Measurements from ENCODE around the gene TENM4. TPM values are rescaled to one million over a fixed set of nuclear protein-coding genes. Genes with fewer than 3 reads are reported as not detected.
"Not testable (repeated sequence)": the region's sequence is repeated elsewhere in the genome, so short reads cannot be mapped to it uniquely, and the experiment has no call there.

TENM4 gene
- total and polyA plus RNA-seq, 4 donors = 24.8 to 70.5 (median 38.1) TPM

- DNase-seq (ENCODE audit: low read depth in 4 of 6, low spot score in 6 of 6) = peak in 1 of 6 donors; percentile 62
- peak overlapping the region; percentile 63 for H3K27ac ChIP-seq (ENCODE audit: low read depth, low read length)
Measured at GRCh38 chr11:79227767-79228755, 212.8 kb downstream of the TENM4 start.

GRCh38 chr11:79227308-79227707 is 213.5 kb downstream of the TENM4 start:
- Histone ChIP-seq H3K9me3 (ENCODE audit: control insufficient read depth, insufficient read depth, low read length) (no peaks in the 10 kb centered on the region), H3K27me3 (ENCODE audit: control insufficient read depth, insufficient read depth, low read length) (no peaks in the 10 kb centered on the region), H3K4me1 (ENCODE audit: control insufficient read depth, insufficient read depth, low read length) (peaks cover 10% of the 10 kb centered on the region), H3K4me3 (ENCODE audit: low read depth, low read length) (no peak overlapping the region), H3K27ac (ENCODE audit: low read depth, low read length) (no peak overlapping the region), H3K36me3 (ENCODE audit: control insufficient read depth, insufficient read depth, low read length) (no peaks in the 10 kb centered on the region)
- no peak for DNase-seq (ENCODE audit: low read depth in 4 of 6, low spot score in 6 of 6)
- WGBS (ENCODE audit: insufficient coverage) = 68% methylated on average over 3 of the region's 5 CpGs

More at GRCh38 chr11:79227767-79228755, 212.8 kb downstream of the TENM4 start:
- no peaks in the 10 kb centered on the region for H3K9me3 ChIP-seq (ENCODE audit: control insufficient read depth, insufficient read depth, low read length)
- WGBS (ENCODE audit: insufficient coverage) = 38% methylated on average over 8 of the region's 13 CpGs
- H3K36me3 ChIP-seq (ENCODE audit: control insufficient read depth, insufficient read depth, low read length) = no peaks in the 10 kb centered on the region
- H3K4me3 ChIP-seq (ENCODE audit: low read depth, low read length) = no peak overlapping the region
- no peaks in the 10 kb centered on the region for H3K27me3 ChIP-seq (ENCODE audit: control insufficient read depth, insufficient read depth, low read length)
- peaks cover 10% of the 10 kb centered on the region for H3K4me1 ChIP-seq (ENCODE audit: control insufficient read depth, insufficient read depth, low read length)

GRCh38 chr11:79226126-79226525 is 214.7 kb downstream of the TENM4 start:
- DNase-seq (ENCODE audit: low read depth in 4 of 6, low spot score in 6 of 6) = peak in 1 of 6 donors; percentile 67
- Histone ChIP-seq H3K27ac (ENCODE audit: low read depth, low read length) (no peak overlapping the region), H3K27me3 (ENCODE audit: control insufficient read depth, insufficient read depth, low read length) (no peaks in the 10 kb centered on the region), H3K4me3 (ENCODE audit: low read depth, low read length) (no peak overlapping the region), H3K4me1 (ENCODE audit: control insufficient read depth, insufficient read depth, low read length) (peaks cover 10% of the 10 kb centered on the region), H3K9me3 (ENCODE audit: control insufficient read depth, insufficient read depth, low read length) (no peaks in the 10 kb centered on the region), H3K36me3 (ENCODE audit: control insufficient read depth, insufficient read depth, low read length) (no peaks in the 10 kb centered on the region)
- no CpG with 5 or more reads among the region's 4 CpGs for WGBS (ENCODE audit: insufficient coverage)

DNA sequence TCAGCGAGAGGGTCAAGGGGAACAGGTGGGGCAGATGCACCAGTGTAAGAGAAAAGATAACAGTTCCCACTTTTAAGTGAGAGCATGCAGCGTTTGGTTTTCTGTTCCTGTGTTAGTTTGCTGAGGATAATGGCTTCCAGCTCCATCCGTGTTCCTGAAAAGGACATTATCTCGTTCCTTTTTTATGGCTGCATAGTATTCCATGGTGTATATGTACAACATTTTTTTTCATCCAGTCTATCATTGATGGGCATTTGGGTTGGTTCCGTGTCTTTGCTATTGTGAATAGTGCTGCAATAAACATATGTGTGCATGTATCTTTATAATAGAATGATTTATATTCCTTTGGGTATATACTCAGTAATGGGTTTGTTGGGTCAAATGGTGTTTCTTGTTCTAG is 218.7 kb downstream of the TENM4 start:
- not testable (repeated sequence) for H3K4me1 ChIP-seq (ENCODE audit: control insufficient read depth, insufficient read depth, low read length); H3K4me3 ChIP-seq (ENCODE audit: low read depth, low read length); H3K27ac ChIP-seq (ENCODE audit: low read depth, low read length); H3K27me3 ChIP-seq (ENCODE audit: control insufficient read depth, insufficient read depth, low read length); DNase-seq (ENCODE audit: low read depth in 4 of 6, low spot score in 6 of 6); H3K9me3 ChIP-seq (ENCODE audit: control insufficient read depth, insufficient read depth, low read length); H3K36me3 ChIP-seq (ENCODE audit: control insufficient read depth, insufficient read depth, low read length)
- WGBS (ENCODE audit: insufficient coverage) = 93% methylated on average over 1 of the region's 5 CpGs

- no peak overlapping the region for H3K27ac ChIP-seq (ENCODE audit: low read depth, low read length)
- WGBS (ENCODE audit: insufficient coverage) = 80% methylated on average over 6 of the region's 10 CpGs
- H3K4me1 ChIP-seq (ENCODE audit: control insufficient read depth, insufficient read depth, low read length) = no peaks in the 10 kb centered on the region
- H3K9me3 ChIP-seq (ENCODE audit: control insufficient read depth, insufficient read depth, low read length) = no peaks in the 10 kb centered on the region
- H3K4me3 ChIP-seq (ENCODE audit: low read depth, low read length) = no peak overlapping the region
- no peaks in the 10 kb centered on the region for H3K36me3 ChIP-seq (ENCODE audit: control insufficient read depth, insufficient read depth, low read length)
- no peak for DNase-seq (ENCODE audit: low read depth in 4 of 6, low spot score in 6 of 6)
- no peaks in the 10 kb centered on the region for H3K27me3 ChIP-seq (ENCODE audit: control insufficient read depth, insufficient read depth, low read length)
Measured at GRCh38 chr11:79221444-79222130, 219.2 kb downstream of the TENM4 start.

DNA sequence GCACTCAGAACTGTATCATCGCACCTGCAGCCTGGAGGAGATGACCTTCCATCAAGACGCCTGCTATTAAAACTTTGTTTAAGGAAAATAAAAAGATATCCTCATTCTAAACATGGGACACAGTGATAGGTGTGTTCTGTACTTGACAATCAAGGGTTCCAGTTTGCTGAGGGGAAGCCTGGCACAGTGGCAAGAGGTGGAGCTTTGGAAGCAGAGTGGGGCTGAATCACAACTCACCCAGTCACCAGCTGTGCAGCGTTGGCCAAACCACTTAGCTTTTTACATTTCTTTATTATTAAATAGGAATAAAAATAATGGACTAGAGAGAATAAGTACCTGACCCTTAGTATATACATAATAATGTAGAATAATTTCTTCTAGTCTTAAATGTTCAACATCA is 220.7 kb downstream of the TENM4 start:
- H3K9me3 ChIP-seq (ENCODE audit: control insufficient read depth, insufficient read depth, low read length) = no peaks in the 10 kb centered on the region
- H3K36me3 ChIP-seq (ENCODE audit: control insufficient read depth, insufficient read depth, low read length) = no peaks in the 10 kb centered on the region
- H3K4me3 ChIP-seq (ENCODE audit: low read depth, low read length) = no peak overlapping the region
- no peaks in the 10 kb centered on the region for H3K27me3 ChIP-seq (ENCODE audit: control insufficient read depth, insufficient read depth, low read length)
- H3K4me1 ChIP-seq (ENCODE audit: control insufficient read depth, insufficient read depth, low read length) = no peaks in the 10 kb centered on the region
- DNase-seq (ENCODE audit: low read depth in 4 of 6, low spot score in 6 of 6) = no peak
- no CpG with 5 or more reads among the region's 3 CpGs for WGBS (ENCODE audit: insufficient coverage)
- no peak overlapping the region for H3K27ac ChIP-seq (ENCODE audit: low read depth, low read length)

DNA sequence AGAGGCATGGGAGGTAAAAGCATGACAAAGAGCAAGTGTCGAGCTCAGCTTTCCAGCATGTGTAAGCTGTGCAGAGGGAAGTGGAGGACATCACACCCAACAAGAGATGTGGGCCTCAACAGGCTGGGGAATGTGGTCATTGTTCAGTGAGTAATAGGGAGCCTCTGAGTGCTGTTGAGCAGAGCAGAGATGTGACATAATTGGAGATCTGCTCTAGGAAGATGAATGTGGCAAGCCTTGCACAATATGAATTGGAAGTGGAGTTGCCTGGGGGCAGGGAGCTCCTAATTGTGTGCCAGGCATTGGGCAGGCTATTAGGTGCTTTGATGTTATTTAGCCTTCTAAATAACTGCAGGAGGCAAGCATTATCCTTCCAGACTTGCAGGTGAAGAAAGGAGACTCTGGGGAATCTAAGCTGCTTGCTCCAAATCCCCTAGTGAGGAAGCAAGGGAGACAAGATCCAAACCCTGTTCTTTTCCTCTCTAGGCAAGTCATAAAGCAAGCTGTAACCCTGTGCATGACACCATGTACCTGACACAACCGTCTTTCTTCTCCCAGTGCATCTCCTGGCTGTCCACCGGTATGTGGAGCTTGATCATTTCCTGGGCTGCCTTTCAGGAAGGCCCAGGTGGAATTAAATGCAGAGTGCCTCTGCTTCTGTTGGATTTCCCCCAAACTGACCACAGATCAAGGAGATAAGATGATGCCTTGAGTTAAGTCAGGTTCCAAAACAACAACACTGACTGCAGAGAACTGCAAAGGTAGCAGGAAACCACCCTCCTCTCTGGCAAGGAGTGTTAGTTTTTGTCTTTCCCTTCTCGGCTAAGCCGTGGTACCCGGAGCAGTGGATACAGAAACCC is 221.4 kb downstream of the TENM4 start:
- 88% methylated on average over 3 of the region's 6 CpGs for WGBS (ENCODE audit: insufficient coverage)
- H3K4me1 ChIP-seq (ENCODE audit: control insufficient read depth, insufficient read depth, low read length) = no peaks in the 10 kb centered on the region
- DNase-seq (ENCODE audit: low read depth in 4 of 6, low spot score in 6 of 6) = no peak

GRCh38 chr11:79212741-79213190 is 228.1 kb downstream of the TENM4 start:
- Histone ChIP-seq H3K27me3 (ENCODE audit: control insufficient read depth, insufficient read depth, low read length) (no peaks in the 10 kb centered on the region), H3K9me3 (ENCODE audit: control insufficient read depth, insufficient read depth, low read length) (no peaks in the 10 kb centered on the region), H3K4me1 (ENCODE audit: control insufficient read depth, insufficient read depth, low read length) (no peaks in the 10 kb centered on the region), H3K27ac (ENCODE audit: low read depth, low read length) (no peak overlapping the region), H3K36me3 (ENCODE audit: control insufficient read depth, insufficient read depth, low read length) (peaks cover 3% of the 10 kb centered on the region), H3K4me3 (ENCODE audit: low read depth, low read length) (no peak overlapping the region)
- no peak for DNase-seq (ENCODE audit: low read depth in 4 of 6, low spot score in 6 of 6)
- WGBS (ENCODE audit: insufficient coverage) = 47% methylated on average over 6 of the region's 6 CpGs

More for the DNA sequence above, 221.4 kb downstream of the TENM4 start:
- H3K27ac ChIP-seq (ENCODE audit: low read depth, low read length) = no peak overlapping the region
- no peaks in the 10 kb centered on the region for H3K27me3 ChIP-seq (ENCODE audit: control insufficient read depth, insufficient read depth, low read length)
- H3K36me3 ChIP-seq (ENCODE audit: control insufficient read depth, insufficient read depth, low read length) = no peaks in the 10 kb centered on the region
- H3K9me3 ChIP-seq (ENCODE audit: control insufficient read depth, insufficient read depth, low read length) = no peaks in the 10 kb centered on the region
- no peak overlapping the region for H3K4me3 ChIP-seq (ENCODE audit: low read depth, low read length)
